HepG2 (cell line): ENCODE results near the gene SLC22A31. TPM values are rescaled to one million over a fixed set of nuclear protein-coding genes. Genes with fewer than 3 reads are reported as not detected.

Source experiments
- ATAC-seq: fragments of 200-7000 bp; cut with Tn5 transposase; 3 replicates; pipeline ENCODE4 v1.9.1; 2020; ENCODE audit warnings: mild to moderate bottlenecking, moderate library complexity
- BruUV-seq: library from RNA; stranded (reverse); fragments of 400-500 nt; replicated peaks from 2 replicates; lab custom pipeline; 2021; lab: Mats Ljungman, UMichigan
- CTCF ChIA-PET: fragments of 300-600 bp; formaldehyde crosslinking; extraction: SDS; loops from one replicate; lab custom pipeline; 2021; ENCODE audit warnings: low total read pairs, inconsistent platforms, low intra/inter-chr PET ratio; lab: Yijun Ruan, JAX
- POLR2A ChIA-PET: fragments of 350-600 bp; sonication (Branson Sonifier 250); formaldehyde crosslinking; loops from one replicate; lab custom pipeline; 2020; ENCODE audit warnings: antibody characterized with exemption, inconsistent platforms; lab: Yijun Ruan, JAX
- DNase-seq: peaks from one replicate; pipeline ENCODE4 v3.0.0-alpha.2; 2015; ENCODE audit warnings: low spot score
- FAIRE-seq: peaks from 3 replicates; lab custom pipeline; 2011; peaks lifted over from hg19 to GRCh38; lab: Jason Lieb, UNC
- H2AFZ ChIP-seq: one replicate; pipeline ENCODE4 v1.6.1; 2011; ENCODE audit warnings: low read length, inconsistent platforms
- H3K27ac ChIP-seq: fragments of 300-600 bp; 3 replicates; pipeline ENCODE4 v1.8.0; 2011; ENCODE audit warnings: mixed run types, mild to moderate bottlenecking, mixed read lengths, low read length, inconsistent platforms; ENCODE audit not compliant: insufficient read depth; ENCODE audit errors: extremely low read length
- H3K27me3 ChIP-seq, 2 experiments: fragments of 200-600 bp in 1 of 2; 2 replicates in 1 of 2; 3 replicates in 1 of 2; pipeline versions ENCODE4 v1.6.0 to v1.8.0; 2011; ENCODE audit warnings: low read length in 2 of 2, mild to moderate bottlenecking in 2 of 2, moderate library complexity in 2 of 2, inconsistent platforms in 1 of 2; ENCODE audit not compliant: insufficient read depth in 2 of 2, control insufficient read depth in 1 of 2
- H3K36me3 ChIP-seq, 2 experiments: fragments of 200-600 bp in 1 of 2; replicated peaks in 1 of 2; 2 replicates in 1 of 2; 3 replicates in 1 of 2; pipeline versions ENCODE4 v1.5.1 to v1.8.0; 2011; ENCODE audit warnings: low read length in 2 of 2, inconsistent platforms in 1 of 2; ENCODE audit not compliant: insufficient read depth in 2 of 2, control insufficient read depth in 1 of 2
- H3K4me1 ChIP-seq: 2 replicates; pipeline ENCODE4 v1.5.1; 2012; ENCODE audit warnings: low read length, inconsistent platforms; ENCODE audit not compliant: insufficient read depth
- H3K4me2 ChIP-seq: 2 replicates; pipeline ENCODE4 v1.6.0; 2011; ENCODE audit warnings: low read depth, low read length, inconsistent platforms
- H3K4me3 ChIP-seq, 3 experiments: fragments of 200-600 bp in 1 of 3; sonication (generic), shearing (Covaris generic) in 1 of 3; replicated peaks in 1 of 3; 2 replicates each; pipeline ENCODE4 v1.5.1; 2011 to 2016; ENCODE audit warnings: low read length in 3 of 3, inconsistent platforms in 2 of 3, low read depth in 2 of 3, mild to moderate bottlenecking in 2 of 3, control low read depth in 1 of 3, mixed read lengths in 1 of 3; ENCODE audit not compliant: insufficient read depth in 1 of 3
- H3K79me2 ChIP-seq: one replicate; pipeline ENCODE4 v1.6.1; 2011; ENCODE audit warnings: low read length, inconsistent platforms; ENCODE audit not compliant: insufficient read depth
- H3K9ac ChIP-seq: 2 replicates; pipeline ENCODE4 v1.6.0; 2011; ENCODE audit warnings: mild to moderate bottlenecking, low read depth, low read length, inconsistent platforms; ENCODE audit not compliant: insufficient read depth
- H3K9me3 ChIP-seq: 2 replicates; pipeline ENCODE4 v1.5.1; 2012; ENCODE audit warnings: mild to moderate bottlenecking, low read length
- H4K20me1 ChIP-seq: 2 replicates; pipeline ENCODE4 v1.6.0; 2011; ENCODE audit warnings: inconsistent platforms, mild to moderate bottlenecking, low read length, moderate library complexity; ENCODE audit not compliant: insufficient read depth
- ADNP ChIP-seq: sonication (generic); formaldehyde crosslinking; IDR thresholded peaks from 2 replicates; pipeline ENCODE4 v1.4.0; 2020; ENCODE audit warnings: missing genetic modification reagents
- ATF7 ChIP-seq, 2 experiments: fragments of 450-650 bp in 1 of 2; sonication (generic) in 1 of 2; formaldehyde crosslinking in 1 of 2; IDR thresholded peaks; 2 replicates each; pipeline versions ENCODE4 v1.4.0 to v1.6.1; 2016 to 2020; ENCODE audit warnings: antibody characterized with exemption in 1 of 2, mild to moderate bottlenecking in 1 of 2, missing genetic modification reagents in 1 of 2
- BCL3 ChIP-seq: sonication (generic); formaldehyde crosslinking; IDR thresholded peaks from 2 replicates; pipeline ENCODE4 v1.5.1; 2020; ENCODE audit warnings: mild to moderate bottlenecking, missing genetic modification reagents, moderate library complexity
- CEBPZ ChIP-seq: IDR thresholded peaks from 2 replicates; pipeline ENCODE4 v1.6.1; 2012; ENCODE audit warnings: low read length, improper control_type of control experiment
- CHCHD3 ChIP-seq: sonication (generic); formaldehyde crosslinking; IDR thresholded peaks from 2 replicates; pipeline ENCODE4 v1.8.0; 2022; ENCODE audit warnings: mild to moderate bottlenecking, missing genetic modification reagents, moderate library complexity
- CTCF ChIP-seq: sonication (generic); formaldehyde crosslinking; IDR thresholded peaks from 2 replicates; pipeline ENCODE4 v1.5.0; 2020; ENCODE audit warnings: mild to moderate bottlenecking, missing genetic modification reagents, moderate library complexity
- EEA1 ChIP-seq: sonication (generic); formaldehyde crosslinking; IDR thresholded peaks from 2 replicates; pipeline ENCODE4 v1.5.1; 2020; ENCODE audit warnings: mild to moderate bottlenecking, missing genetic modification reagents, borderline replicate concordance
- GPN1 ChIP-seq: sonication (generic); formaldehyde crosslinking; IDR thresholded peaks from 2 replicates; pipeline ENCODE4 v1.5.1; 2020; ENCODE audit warnings: missing genetic modification reagents, borderline replicate concordance
- KDM2A ChIP-seq: sonication (generic); formaldehyde crosslinking; IDR thresholded peaks from 2 replicates; pipeline ENCODE4 v1.4.0; 2020; ENCODE audit warnings: low read depth, missing genetic modification reagents, borderline replicate concordance
- MEIS1 ChIP-seq: sonication (generic); formaldehyde crosslinking; IDR thresholded peaks from 2 replicates; pipeline ENCODE4 v1.9.0; 2021; ENCODE audit warnings: mild to moderate bottlenecking, missing genetic modification reagents, moderate library complexity, borderline replicate concordance
- NPAS2 ChIP-seq: sonication (generic); formaldehyde crosslinking; IDR thresholded peaks from 2 replicates; pipeline ENCODE4 v1.8.0; 2022; ENCODE audit warnings: mild to moderate bottlenecking, missing genetic modification reagents, borderline replicate concordance
- PAWR ChIP-seq: sonication (generic); formaldehyde crosslinking; IDR thresholded peaks from 2 replicates; pipeline ENCODE4 v1.4.0; 2020; ENCODE audit warnings: missing genetic modification reagents, mild to moderate bottlenecking, borderline replicate concordance
- ZBTB21 ChIP-seq: sonication (generic); formaldehyde crosslinking; IDR thresholded peaks from 2 replicates; pipeline ENCODE4 v1.4.0; 2020; ENCODE audit warnings: missing genetic modification reagents
- ZNF333 ChIP-seq: sonication (generic); formaldehyde crosslinking; IDR thresholded peaks from 2 replicates; pipeline ENCODE4 v1.4.0; 2020; ENCODE audit warnings: mild to moderate bottlenecking, missing genetic modification reagents, borderline replicate concordance
- ZNF703 ChIP-seq: sonication (generic); formaldehyde crosslinking; IDR thresholded peaks from 2 replicates; pipeline ENCODE4 v1.5.1; 2020; ENCODE audit warnings: missing genetic modification reagents, mild to moderate bottlenecking, moderate library complexity, borderline replicate concordance
- ZSCAN31 ChIP-seq: sonication (generic); formaldehyde crosslinking; IDR thresholded peaks from 2 replicates; pipeline ENCODE4 v1.5.0; 2020; ENCODE audit warnings: low read depth, mild to moderate bottlenecking, missing genetic modification reagents
- WGBS: methylation state at CpG from one replicate; pipeline ENCODE4 v1.1.6; 2017; ENCODE audit warnings: low lambda C conversion rate; 5-methylcytosine and 5-hydroxymethylcytosine counted together
- in situ Hi-C: cut with HindIII; loops from 2 replicates; pipeline ENCODE4 v1.10.0; 2017; ENCODE audit warnings: low pct_unique_long_range_greater_than_20kb; ENCODE audit not compliant: extremely low pct_ligation_motif_present
- intact Hi-C: fragments of 100-400 bp; cut with micrococcal nuclease; formaldehyde crosslinking; loops from one replicate; pipeline ENCODE4 v1.10.0; 2022; ENCODE audit not compliant: unreplicated experiment
- polyA plus RNA-seq, 8 experiments: library from polyadenylated mRNA; depleted of rRNA in 3 of 8; stranded (reverse) in 7 of 8; unstranded in 1 of 8; fragments of >200 nt; fragmentation: Illumina TruSeq in 4 of 8; extraction: Trizol in 4 of 8; gene quantifications; 2 replicates each; pipeline versions ENCODE4 v1.2.1 to v1.2.3, GENCODE V29; 2011 to 2016; ENCODE audit warnings: low read depth in 4 of 8, missing spikeins in 1 of 8, mixed read lengths in 1 of 8; ENCODE audit not compliant: insufficient read depth in 1 of 8
- total RNA-seq, 5 experiments: library from RNA; depleted of rRNA; stranded (reverse); fragments of >200 nt; fragmentation: Illumina TruSeq; extraction: Trizol; gene quantifications; 2 replicates each; pipeline ENCODE4 v1.2.3, GENCODE V29; 2016; ENCODE audit warnings: low read depth in 1 of 5

Gene SLC22A31
- total and polyA plus RNA-seq, 2 of the 13 experiments (the other 11 are each of a cell fraction or from before 2014, with no cell fraction given), result 67.3 to 83.3 TPM

GRCh38 chr16:89170346-89171215 lies 29.8 kb downstream of the SLC22A31 start:
- Histone ChIP-seq H4K20me1 (peaks cover 17% of the 10 kb centered on the region), H3K4me2 (peak overlapping the region; percentile 68), H3K4me1 (peaks cover 62% of the 10 kb centered on the region), H3K36me3 (no peaks in the 10 kb centered on the region), H3K4me3 (peak overlapping the region in 2 of 3 experiments; percentile 13 to 62; a peak in 2 of 6 replicates), H3K79me2 (no peaks in the 10 kb centered on the region), H3K27ac (no peak overlapping the region), H3K9ac (no peak overlapping the region), H3K9me3 (no peaks in the 10 kb centered on the region), H2AFZ (no peak overlapping the region), H3K27me3 (peaks cover 50 to 83% of the 10 kb centered on the region in 2 experiments)
- in situ Hi-C loops, result no loop called here
- DNase-seq, result no peak
- no TSS peak for BruUV-seq
- ChIA-PET CTCF (interaction anchor here (3.4 kb wide), 1 partner anchor 331 kb away, joined by 17 read pairs; no protein-coding TSS in a partner anchor), POLR2A (interaction anchor here (0.7 to 1.3 kb wide), 13 partner anchors 13 to 433 kb away, joined by 3 to 10 read pairs (median 3); partner anchors contain the start of genes GALNS, SLC22A31 and TRAPPC2L)
- intact Hi-C loops, result loop anchor here (5.0 kb wide), 1 partner anchor 47 kb away; the partner anchor contains the start of gene ZNF778
- no peak for FAIRE-seq
- 42% methylated on average over 25 of the region's 34 CpGs for WGBS
- no peak for ATAC-seq
- TF ChIP-seq NPAS2 (CRISPR knock-in tag) (no peak), ZNF333 (CRISPR knock-in tag) (peak; percentile 45; the same call in 1 of the 2 replicates), EEA1 (CRISPR knock-in tag) (peak; percentile 51; the same call in 1 of the 2 replicates), GPN1 (CRISPR knock-in tag) (peak; percentile 45; the same call in 1 of the 2 replicates), MEIS1 (no peak), ZSCAN31 (CRISPR knock-in tag) (no peak), CTCF (CRISPR knock-in tag) (peak; percentile 37), KDM2A (CRISPR knock-in tag) (no peak), ATF7 (IDR thresholded peaks at IDR 0.05) (no peak), ATF7 (CRISPR knock-in tag; IDR thresholded peaks at IDR 0.05) (0 out of 2 replicates have a peak, but pooled peaks have one; percentile 20), ZNF703 (CRISPR knock-in tag) (no peak), BCL3 (no peak), PAWR (CRISPR knock-in tag) (no peak), ZBTB21 (CRISPR knock-in tag) (no peak), CHCHD3 (CRISPR knock-in tag) (no peak), CEBPZ (no peak), ADNP (no peak)
